ENCODE data around the gene CERS4. TPM values are rescaled to one million over a fixed set of nuclear protein-coding genes. Genes with fewer than 3 reads are reported as not detected.
"Not testable (repeated sequence)": the region's sequence is repeated elsewhere in the genome, so short reads cannot be mapped to it uniquely, and the experiment has no call there.

Gene CERS4
- total RNA-seq, 2 experiments from 2014 or later: 32.5 to 32.8 TPM

GRCh38 chr19:8215783-8216182 is 6.6 kb downstream of the CERS4 start:
- Mint-ChIP-seq H3K27ac (no peak overlapping the region), H3K27me3 (no peaks in the 10 kb centered on the region), H3K9me3 (no peaks in the 10 kb centered on the region), H3K4me3 (no peak overlapping the region), H3K4me1 (peaks cover 16% of the 10 kb centered on the region), H3K36me3 (peaks cover 11% of the 10 kb centered on the region)
- POLR2A ChIA-PET: no interaction called here
- no peak for ATAC-seq (ENCODE audit: low read depth)
- no peak for DNase-seq

DNA sequence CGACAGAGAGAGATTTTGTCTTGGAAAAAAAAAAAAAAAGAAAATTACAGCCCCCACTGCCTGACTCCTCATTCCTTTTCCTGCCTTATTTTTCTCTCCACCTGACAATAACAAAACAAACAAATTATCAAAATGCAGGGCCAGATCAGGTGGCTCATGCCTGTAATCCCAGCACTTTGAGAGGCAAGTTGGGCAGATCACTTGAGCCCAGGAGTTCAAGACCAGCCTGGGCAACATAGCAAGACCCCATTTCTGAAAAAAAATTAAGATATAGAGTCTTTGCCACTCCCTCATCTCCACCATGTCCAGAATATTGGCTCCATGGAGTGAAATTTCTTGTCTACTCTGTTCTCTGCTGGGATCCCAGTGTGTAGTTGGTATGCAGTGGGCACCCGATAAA is 7.2 kb downstream of the CERS4 start:
- Mint-ChIP-seq H3K27ac (no peak overlapping the region), H3K36me3 (peaks cover 13% of the 10 kb centered on the region), H3K9me3 (no peaks in the 10 kb centered on the region), H3K4me3 (no peak overlapping the region), H3K27me3 (no peaks in the 10 kb centered on the region), H3K4me1 (peaks cover 16% of the 10 kb centered on the region)
- no peak for DNase-seq
- POLR2A ChIA-PET: no interaction called here
- no peak for ATAC-seq (ENCODE audit: low read depth)

- H3K9me3 Mint-ChIP-seq; ATAC-seq (ENCODE audit: low read depth); H3K27ac Mint-ChIP-seq; POLR2A ChIA-PET; DNase-seq; H3K4me3 Mint-ChIP-seq; H3K27me3 Mint-ChIP-seq: not testable (repeated sequence)
- Mint-ChIP-seq H3K36me3 (peaks cover 11% of the 10 kb centered on the region), H3K4me1 (peaks cover 13% of the 10 kb centered on the region)
Observed at GRCh38 chr19:8218127-8218526, 9.0 kb downstream of the CERS4 start.

DNA sequence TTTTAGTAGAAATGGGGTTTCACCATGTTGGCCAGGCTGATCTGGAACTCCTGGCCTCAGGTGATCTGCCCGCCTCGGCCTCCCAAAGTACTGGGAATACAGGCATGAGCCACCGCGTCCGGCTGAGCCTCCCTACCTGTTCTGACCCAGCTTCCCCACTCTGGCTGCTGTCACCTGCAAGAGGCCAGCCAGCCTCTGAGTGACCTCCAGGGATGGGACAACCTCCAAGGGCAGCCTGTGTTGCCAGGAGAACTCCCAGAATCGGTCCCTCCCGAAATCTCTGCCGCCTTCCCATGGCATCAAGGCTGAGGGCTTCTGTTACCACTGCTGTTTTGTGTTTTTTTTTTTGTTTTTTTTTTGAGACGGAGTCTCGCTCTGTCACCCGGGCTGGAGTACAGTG is 11.3 kb downstream of the CERS4 start:
- Mint-ChIP-seq H3K36me3 (peaks cover 11% of the 10 kb centered on the region), H3K4me1 (peaks cover 6% of the 10 kb centered on the region), H3K27ac (no peak overlapping the region), H3K9me3 (no peaks in the 10 kb centered on the region), H3K27me3 (no peaks in the 10 kb centered on the region), H3K4me3 (no peak overlapping the region)
- DNase-seq (no peak), ATAC-seq (ENCODE audit: low read depth) (no peak)
- POLR2A ChIA-PET: no interaction called here

- peaks cover 11% of the 10 kb centered on the region for H3K36me3 Mint-ChIP-seq
- H3K27me3 Mint-ChIP-seq: no peaks in the 10 kb centered on the region
- ATAC-seq (ENCODE audit: low read depth) (no peak), DNase-seq (no peak)
- peaks cover 5% of the 10 kb centered on the region for H3K4me1 Mint-ChIP-seq
- H3K9me3 Mint-ChIP-seq: no peaks in the 10 kb centered on the region
- POLR2A ChIA-PET: no interaction called here
- H3K27ac Mint-ChIP-seq: no peak overlapping the region
- H3K4me3 Mint-ChIP-seq: no peak overlapping the region
Observed at GRCh38 chr19:8221161-8221560, 12.0 kb downstream of the CERS4 start.

DNA sequence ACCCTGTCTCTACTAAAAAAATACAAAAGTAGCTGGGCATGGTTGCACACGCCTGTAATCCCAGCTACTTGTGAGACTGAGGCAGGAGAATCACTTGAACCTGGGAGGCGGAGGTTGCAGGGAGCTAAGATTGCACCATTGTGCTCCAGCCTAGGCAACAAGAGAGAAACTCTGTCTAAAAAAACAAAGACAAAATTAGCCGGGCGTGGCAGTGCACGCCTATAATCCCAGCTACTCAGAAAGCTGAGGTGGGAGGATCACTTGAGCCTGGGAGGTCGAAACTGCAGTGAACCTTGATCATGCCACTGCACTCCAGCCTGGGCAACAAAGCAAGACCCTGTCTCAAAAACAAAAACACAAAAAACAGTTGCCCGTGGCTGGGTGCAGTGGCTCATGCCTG is 14.3 kb downstream of the CERS4 start:
- H3K27ac Mint-ChIP-seq; H3K4me3 Mint-ChIP-seq; H3K27me3 Mint-ChIP-seq; H3K9me3 Mint-ChIP-seq; DNase-seq; ATAC-seq (ENCODE audit: low read depth); H3K4me1 Mint-ChIP-seq: not testable (repeated sequence)
- POLR2A ChIA-PET: interaction anchor here (0.7 kb wide), 2 partner anchors 37 to 712 kb away, joined by 3 to 4 read pairs; no protein-coding TSS in a partner anchor
- H3K36me3 Mint-ChIP-seq: peaks cover 10% of the 10 kb centered on the region

- Mint-ChIP-seq H3K4me3 (no peak overlapping the region), H3K27ac (peak overlapping the region; percentile 4), H3K4me1 (peaks cover 8% of the 10 kb centered on the region), H3K36me3 (peaks cover 10% of the 10 kb centered on the region), H3K9me3 (no peaks in the 10 kb centered on the region), H3K27me3 (no peaks in the 10 kb centered on the region)
- DNase-seq (no peak), ATAC-seq (ENCODE audit: low read depth) (no peak)
- POLR2A ChIA-PET: interaction anchor here (0.6 to 0.7 kb wide), 3 partner anchors 10 to 713 kb away, joined by 3 to 8 read pairs (median 4); no protein-coding TSS in a partner anchor
Observed at GRCh38 chr19:8224394-8225145, 15.4 kb downstream of the CERS4 start.

GRCh38 chr19:8231073-8231604 is 22.0 kb downstream of the CERS4 start:
- Mint-ChIP-seq H3K27ac (no peak overlapping the region), H3K9me3 (peaks cover 3% of the 10 kb centered on the region), H3K4me1 (peaks cover 3% of the 10 kb centered on the region), H3K27me3 (no peaks in the 10 kb centered on the region), H3K4me3 (no peak overlapping the region), H3K36me3 (peaks cover 19% of the 10 kb centered on the region)
- DNase-seq: no peak
- POLR2A ChIA-PET: no interaction called here
- no peak for ATAC-seq (ENCODE audit: low read depth)

GRCh38 chr19:8233370-8233769 is 24.2 kb downstream of the CERS4 start:
- peaks cover 2% of the 10 kb centered on the region for H3K4me1 Mint-ChIP-seq
- POLR2A ChIA-PET: interaction anchor here (1.2 kb wide), 1 partner anchor 10 kb away, joined by 3 read pairs; no protein-coding TSS in a partner anchor

GRCh38 chr19:8237026-8237425 is 27.9 kb downstream of the CERS4 start:
- Mint-ChIP-seq H3K27ac (no peak overlapping the region), H3K4me3 (no peak overlapping the region)
- no peak for ATAC-seq (ENCODE audit: low read depth)

More at GRCh38 chr19:8233370-8233769, 24.2 kb downstream of the CERS4 start:
- ATAC-seq (ENCODE audit: low read depth) (no peak), DNase-seq (no peak)
- Mint-ChIP-seq H3K4me3 (no peak overlapping the region), H3K27ac (no peak overlapping the region), H3K36me3 (peaks cover 18% of the 10 kb centered on the region), H3K9me3 (peaks cover 3% of the 10 kb centered on the region), H3K27me3 (no peaks in the 10 kb centered on the region)

DNA sequence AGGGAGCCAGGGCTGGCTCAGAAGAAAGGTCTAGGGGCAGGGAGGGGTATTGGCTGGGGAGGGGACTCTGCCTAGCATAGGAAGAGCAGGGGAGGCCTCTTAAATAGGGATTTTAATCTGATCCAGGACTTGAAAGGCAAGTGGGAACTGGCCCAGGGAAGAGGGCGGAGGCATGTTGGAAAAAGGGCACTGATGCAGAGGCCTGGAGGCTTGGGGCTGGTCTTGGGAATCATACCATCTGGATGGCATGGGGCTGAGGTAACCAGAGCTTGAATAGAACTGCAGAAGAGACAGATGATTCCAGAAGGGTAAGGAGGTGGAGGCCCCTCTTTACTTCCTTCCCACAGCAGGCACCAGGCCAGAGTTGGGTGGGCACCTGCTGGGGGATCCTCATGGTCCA is 29.1 kb downstream of the CERS4 start:
- H3K4me3 Mint-ChIP-seq: no peak overlapping the region
- no peak for ATAC-seq (ENCODE audit: low read depth)
- H3K27me3 Mint-ChIP-seq: no peaks in the 10 kb centered on the region
- POLR2A ChIA-PET: no interaction called here
- no peak for DNase-seq
- peaks cover 8% of the 10 kb centered on the region for H3K9me3 Mint-ChIP-seq
- H3K36me3 Mint-ChIP-seq: peaks cover 33% of the 10 kb centered on the region
- H3K4me1 Mint-ChIP-seq: peaks cover 18% of the 10 kb centered on the region
- H3K27ac Mint-ChIP-seq: peak overlapping the region; percentile 60

More at GRCh38 chr19:8237026-8237425, 27.9 kb downstream of the CERS4 start:
- DNase-seq: no peak
- peaks cover 6% of the 10 kb centered on the region for H3K9me3 Mint-ChIP-seq
- POLR2A ChIA-PET: interaction anchor here (0.5 to 0.6 kb wide), 2 partner anchors 444 to 790 kb away, joined by 3 to 5 read pairs; no protein-coding TSS in a partner anchor
- H3K36me3 Mint-ChIP-seq: peaks cover 23% of the 10 kb centered on the region
- peaks cover 18% of the 10 kb centered on the region for H3K4me1 Mint-ChIP-seq
- H3K27me3 Mint-ChIP-seq: no peaks in the 10 kb centered on the region

GRCh38 chr19:8239528-8240273 is 30.5 kb downstream of the CERS4 start:
- DNase-seq: no peak
- H3K27ac Mint-ChIP-seq: peak overlapping the region; percentile 77
- POLR2A ChIA-PET: interaction anchor here (0.6 to 3.1 kb wide), 6 partner anchors 28 to 336 kb away, joined by 3 to 9 read pairs (median 4); partner anchors contain the start of genes CERS4 and MAP2K7
- H3K4me3 Mint-ChIP-seq: peak overlapping the region; percentile 61
- ATAC-seq (ENCODE audit: low read depth): no peak
- peaks cover 24% of the 10 kb centered on the region for H3K4me1 Mint-ChIP-seq
- peaks cover 13% of the 10 kb centered on the region for H3K9me3 Mint-ChIP-seq
- H3K36me3 Mint-ChIP-seq: peaks cover 44% of the 10 kb centered on the region
- H3K27me3 Mint-ChIP-seq: no peaks in the 10 kb centered on the region
